H9 (cell line): ENCODE measurements around the gene CFAP157. TPM values are rescaled to one million over a fixed set of nuclear protein-coding genes. Genes with fewer than 3 reads are reported as not detected.

Experiments
- DNase-seq: peaks from one replicate; pipeline ENCODE4 v3.0.0-alpha.2; 2017
- H2AFZ ChIP-seq: one replicate; pipeline ENCODE4 v1.6.1; 2013; ENCODE audit warnings: mild to moderate bottlenecking, low read length, control low read depth, moderate library complexity
- H2AK5ac ChIP-seq: 2 replicates; pipeline ENCODE4 v1.6.1; 2013; ENCODE audit warnings: low read length, control low read depth, mixed read lengths; ENCODE audit not compliant: insufficient read length
- H2BK120ac ChIP-seq: one replicate; pipeline ENCODE4 v1.6.1; 2013; ENCODE audit warnings: low read depth, mild to moderate bottlenecking, low read length, control low read depth, inconsistent platforms; ENCODE audit not compliant: poor library complexity, severe bottlenecking
- H2BK12ac ChIP-seq: 2 replicates; pipeline ENCODE4 v1.6.1; 2013; ENCODE audit warnings: low read length, control low read depth, mixed read lengths, low read depth; ENCODE audit not compliant: insufficient read length
- H2BK15ac ChIP-seq: 2 replicates; pipeline ENCODE4 v1.6.1; 2013; ENCODE audit warnings: low read depth, low read length, control low read depth
- H2BK20ac ChIP-seq: one replicate; pipeline ENCODE4 v1.6.1; 2013; ENCODE audit warnings: low read depth, mild to moderate bottlenecking, low read length, control low read depth, inconsistent platforms; ENCODE audit not compliant: poor library complexity, severe bottlenecking
- H2BK5ac ChIP-seq: 2 replicates; pipeline ENCODE4 v1.6.1; 2013; ENCODE audit warnings: low read length, control low read depth, mixed read lengths; ENCODE audit not compliant: insufficient read length
- H3K14ac ChIP-seq: 2 replicates; pipeline ENCODE4 v1.6.1; 2013; ENCODE audit warnings: low read length, control low read depth; ENCODE audit not compliant: insufficient read depth
- H3K18ac ChIP-seq: 2 replicates; pipeline ENCODE4 v1.6.1; 2013; ENCODE audit warnings: low read depth, mild to moderate bottlenecking, mixed read lengths, low read length, control low read depth; ENCODE audit not compliant: insufficient read length
- H3K23ac ChIP-seq: 2 replicates; pipeline ENCODE4 v1.6.1; 2013; ENCODE audit warnings: low read length, control low read depth, mixed read lengths, low read depth; ENCODE audit not compliant: insufficient read length
- H3K23me2 ChIP-seq: 2 replicates; pipeline ENCODE4 v1.6.1; 2013; ENCODE audit warnings: low read depth, mild to moderate bottlenecking, mixed read lengths, low read length, control low read depth; ENCODE audit not compliant: insufficient read length, poor library complexity, severe bottlenecking
- H3K27ac ChIP-seq: 2 replicates; pipeline ENCODE4 v1.5.1; 2013; ENCODE audit warnings: low read length, control low read depth, mixed read lengths, low read depth; ENCODE audit not compliant: insufficient read length
- H3K27me3 ChIP-seq: 2 replicates; pipeline ENCODE4 v1.6.1; 2013; ENCODE audit warnings: low read length, control low read depth, inconsistent platforms; ENCODE audit not compliant: insufficient read depth
- H3K4ac ChIP-seq: 2 replicates; pipeline ENCODE4 v1.6.1; 2013; ENCODE audit warnings: low read depth, mild to moderate bottlenecking, control low read depth, inconsistent platforms, low read length, moderate library complexity
- H3K4me1 ChIP-seq: 2 replicates; pipeline ENCODE4 v1.6.1; 2013; ENCODE audit warnings: low read length, control low read depth, inconsistent platforms; ENCODE audit not compliant: insufficient read depth
- H3K4me2 ChIP-seq: 2 replicates; pipeline ENCODE4 v1.6.1; 2013; ENCODE audit warnings: low read length, control low read depth, mixed read lengths; ENCODE audit not compliant: insufficient read length, insufficient read depth
- H3K56ac ChIP-seq: 2 replicates; pipeline ENCODE4 v1.6.1; 2013; ENCODE audit warnings: low read depth, mild to moderate bottlenecking, mixed read lengths, low read length, control low read depth; ENCODE audit not compliant: insufficient read length
- H3K79me1 ChIP-seq: 2 replicates; pipeline ENCODE4 v1.6.1; 2013; ENCODE audit warnings: low read depth, mild to moderate bottlenecking, moderate library complexity, low read length, control low read depth, inconsistent platforms; ENCODE audit not compliant: insufficient read depth, poor library complexity, severe bottlenecking
- H3K79me2 ChIP-seq: 2 replicates; pipeline ENCODE4 v1.6.1; 2013; ENCODE audit warnings: low read length, control low read depth, inconsistent platforms; ENCODE audit not compliant: insufficient read depth
- H3K9ac ChIP-seq: 2 replicates; pipeline ENCODE4 v1.6.1; 2013; ENCODE audit warnings: low read length, control low read depth, mixed read lengths; ENCODE audit not compliant: insufficient read length; ENCODE audit errors: extremely low read depth
- H3K9me3 ChIP-seq: one replicate; pipeline ENCODE4 v1.6.1; 2013; ENCODE audit warnings: low read depth, low read length, inconsistent platforms; ENCODE audit not compliant: control insufficient read depth
- H3T11ph ChIP-seq: one replicate; pipeline ENCODE4 v1.6.1; 2013; ENCODE audit warnings: mild to moderate bottlenecking, low read length, control low read depth, inconsistent platforms
- H4K20me1 ChIP-seq: one replicate; pipeline ENCODE4 v1.6.1; 2013; ENCODE audit not compliant: control insufficient read depth, insufficient read length, insufficient read depth
- H4K5ac ChIP-seq: 2 replicates; pipeline ENCODE4 v1.6.1; 2013; ENCODE audit warnings: low read depth, mild to moderate bottlenecking, mixed read lengths, low read length, control low read depth; ENCODE audit not compliant: insufficient read length
- H4K8ac ChIP-seq: replicated peaks from 2 replicates; pipeline ENCODE4 v1.6.1; 2013; ENCODE audit warnings: low read length, control low read depth, mixed read lengths, low read depth; ENCODE audit not compliant: insufficient read length
- H4K91ac ChIP-seq: 2 replicates; pipeline ENCODE4 v1.6.1; 2013; ENCODE audit warnings: low read depth, mild to moderate bottlenecking, moderate library complexity, mixed read lengths, low read length, control low read depth; ENCODE audit not compliant: insufficient read length
- H3K27ac Mint-ChIP-seq, 3 experiments: 2 replicates in 2 of 3; 3 replicates in 1 of 3; pipeline ENCODE4 v1.8.0; 2020 to 2021; ENCODE audit warnings: mixed read lengths in 3 of 3, mild to moderate bottlenecking in 1 of 3, moderate library complexity in 1 of 3
- H3K27me3 Mint-ChIP-seq: 2 replicates; pipeline ENCODE4 v1.8.0; 2021; ENCODE audit warnings: low read depth, mild to moderate bottlenecking, moderate library complexity, mixed read lengths
- H3K36me3 Mint-ChIP-seq, 3 experiments: 2 replicates in 2 of 3; 3 replicates in 1 of 3; pipeline ENCODE4 v1.8.0; 2020 to 2021; ENCODE audit warnings: low read depth in 3 of 3, mixed read lengths in 3 of 3; ENCODE audit not compliant: insufficient read depth in 1 of 3
- H3K4me1 Mint-ChIP-seq, 2 experiments: 2 replicates each; pipeline ENCODE4 v1.8.0; 2020; ENCODE audit warnings: mixed read lengths in 2 of 2
- H3K4me3 Mint-ChIP-seq, 2 experiments: 2 replicates in 1 of 2; 3 replicates in 1 of 2; pipeline ENCODE4 v1.8.0; 2020 to 2021; ENCODE audit warnings: mild to moderate bottlenecking in 2 of 2, mixed read lengths in 2 of 2, moderate library complexity in 1 of 2
- H3K9me3 Mint-ChIP-seq, 2 experiments: 2 replicates in 1 of 2; 3 replicates in 1 of 2; pipeline ENCODE4 v1.8.0; 2020; ENCODE audit warnings: mild to moderate bottlenecking in 2 of 2, mixed read lengths in 2 of 2, moderate library complexity in 1 of 2
- CTCF ChIP-seq: fragments of 200-600 bp; sonication (generic); conservative IDR thresholded peaks from 3 replicates; pipeline ENCODE4 v1.8.0; 2021; ENCODE audit warnings: antibody characterized with exemption, mild to moderate bottlenecking
- WGBS: extraction: QIAGEN DNeasy Blood & Tissue Kit; methylation state at CpG from one replicate; pipeline ENCODE4 v1.1.7; 2013; ENCODE audit warnings: missing lambda C conversion rate, low lambda C conversion rate, mixed read lengths; ENCODE audit not compliant: insufficient read length; ENCODE audit errors: extremely low coverage; 5-methylcytosine and 5-hydroxymethylcytosine counted together
- total RNA-seq: library from RNA; stranded (reverse); gene quantifications from 2 replicates; pipeline ENCODE4 v1.2.1, GENCODE V29; 2021

The CFAP157 gene
- total RNA-seq, 1 experiment from 2014 or later: 0.22 TPM

GRCh38 chr9:127741831-127742434 is 35.1 kb downstream of the CFAP157 start:
- peak overlapping the region; percentile 75 for H3K4me2 ChIP-seq
- no CpG with 5 or more reads among the region's 38 CpGs for WGBS
- no peak overlapping the region for H3K56ac ChIP-seq
- Mint-ChIP-seq H3K4me3 (peak overlapping the region; percentile 73 to 91), H3K36me3 (no peaks in the 10 kb centered on the region), H3K9me3 (no peaks in the 10 kb centered on the region), H3K27ac (peak overlapping the region in 2 of 3 experiments; percentile 89 to 97; a peak in 4 of 7 replicates), H3K27me3 (peaks cover 18% of the 10 kb centered on the region), H3K4me1 (peaks cover 4 to 15% of the 10 kb centered on the region in 2 experiments)
- H3K23me2 ChIP-seq: peaks cover 7% of the 10 kb centered on the region
- no peaks in the 10 kb centered on the region for H3K9me3 ChIP-seq
- no peaks in the 10 kb centered on the region for H3K79me1 ChIP-seq
- no peak overlapping the region for H2BK5ac ChIP-seq
- no peak overlapping the region for H2BK15ac ChIP-seq
- no peaks in the 10 kb centered on the region for H3K4me1 ChIP-seq
- no peak overlapping the region for H4K5ac ChIP-seq
- no peak overlapping the region for H2AFZ ChIP-seq
- no peak overlapping the region for H3K9ac ChIP-seq
- H2BK12ac ChIP-seq: no peak overlapping the region
- H4K91ac ChIP-seq: no peak overlapping the region
- H4K8ac ChIP-seq: no peak overlapping the region
- no peak overlapping the region for H2BK20ac ChIP-seq
- no peak overlapping the region for H3K14ac ChIP-seq
- no peaks in the 10 kb centered on the region for H3K27me3 ChIP-seq
- H3K27ac ChIP-seq: no peak overlapping the region
- no peak overlapping the region for H3T11ph ChIP-seq
- H4K20me1 ChIP-seq: no peaks in the 10 kb centered on the region
- no peak overlapping the region for H3K18ac ChIP-seq
- H3K79me2 ChIP-seq: no peaks in the 10 kb centered on the region
- no peak overlapping the region for H3K23ac ChIP-seq
- TF ChIP-seq CTCF: no peak
- H2AK5ac ChIP-seq: no peak overlapping the region
- no peak overlapping the region for H3K4ac ChIP-seq
- DNase-seq: peak; percentile 98
- H2BK120ac ChIP-seq: no peak overlapping the region
